Measurements from ENCODE around the gene ARPC4. TPM values are rescaled to one million over a fixed set of nuclear protein-coding genes. Genes with fewer than 3 reads are reported as not detected.

Gene ARPC4
- total RNA-seq, 2 experiments from 2014 or later: 225 to 227 TPM

DNA sequence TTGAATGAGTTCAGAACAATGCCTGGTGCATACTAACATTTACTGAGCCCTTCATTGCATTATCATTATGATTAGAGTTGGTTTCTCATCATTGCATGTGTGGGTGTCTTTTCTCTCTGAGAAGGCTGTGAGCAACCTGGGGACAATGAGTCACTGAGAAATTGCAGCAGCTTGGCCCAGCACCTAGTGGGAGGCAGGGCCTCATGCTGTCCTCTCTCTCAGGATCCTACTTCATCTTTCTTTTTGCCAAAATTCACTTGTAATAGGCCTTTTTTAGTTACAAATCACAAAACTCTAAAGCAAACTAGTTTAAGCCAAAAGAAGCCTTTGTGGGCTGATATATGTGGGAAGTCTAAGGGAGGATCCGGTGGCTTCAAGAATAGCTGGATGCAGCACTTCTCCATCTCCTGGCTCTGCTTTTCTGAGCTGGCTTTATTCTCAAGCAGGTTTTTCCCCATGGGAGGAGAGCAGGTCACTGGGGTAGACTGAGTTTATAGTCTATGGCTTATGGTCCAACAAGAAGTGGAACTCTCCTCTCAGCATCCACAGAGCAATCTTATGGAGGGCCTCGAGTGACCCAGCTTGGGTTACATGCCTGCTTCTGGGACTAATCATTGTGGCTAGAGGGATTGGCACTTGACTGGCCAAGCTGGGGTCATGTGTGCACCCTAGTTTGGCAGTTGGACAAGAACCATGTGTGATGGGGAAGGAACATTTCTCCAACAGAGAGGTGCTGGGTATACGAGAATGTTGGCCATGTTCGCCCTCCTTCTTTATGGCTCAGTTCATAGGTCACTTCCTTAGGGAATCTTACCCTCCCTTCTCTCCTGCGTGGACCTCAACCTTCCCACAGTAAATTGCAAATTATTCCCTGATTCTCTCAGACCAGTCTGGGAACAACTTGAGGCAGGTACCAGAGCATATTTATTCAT, 14.5 kb upstream of the ARPC4 start:
- Mint-ChIP-seq H3K27ac (peak overlapping the region; percentile 94), H3K27me3 (peaks cover 2% of the 10 kb centered on the region), H3K4me1 (peaks cover 63% of the 10 kb centered on the region), H3K36me3 (peaks cover 18% of the 10 kb centered on the region), H3K4me3 (no peak overlapping the region), H3K9me3 (no peaks in the 10 kb centered on the region)
- POLR2A ChIA-PET: interaction anchor here (0.7 to 6.8 kb wide), 3 partner anchors 9 to 47 kb away, joined by 3 to 47 read pairs (median 3); partner anchors contain the start of genes ARPC4, BRPF1, CAMK1 and TADA3
- no peak for ATAC-seq (ENCODE audit: low read depth)
- DNase-seq: no peak

DNA sequence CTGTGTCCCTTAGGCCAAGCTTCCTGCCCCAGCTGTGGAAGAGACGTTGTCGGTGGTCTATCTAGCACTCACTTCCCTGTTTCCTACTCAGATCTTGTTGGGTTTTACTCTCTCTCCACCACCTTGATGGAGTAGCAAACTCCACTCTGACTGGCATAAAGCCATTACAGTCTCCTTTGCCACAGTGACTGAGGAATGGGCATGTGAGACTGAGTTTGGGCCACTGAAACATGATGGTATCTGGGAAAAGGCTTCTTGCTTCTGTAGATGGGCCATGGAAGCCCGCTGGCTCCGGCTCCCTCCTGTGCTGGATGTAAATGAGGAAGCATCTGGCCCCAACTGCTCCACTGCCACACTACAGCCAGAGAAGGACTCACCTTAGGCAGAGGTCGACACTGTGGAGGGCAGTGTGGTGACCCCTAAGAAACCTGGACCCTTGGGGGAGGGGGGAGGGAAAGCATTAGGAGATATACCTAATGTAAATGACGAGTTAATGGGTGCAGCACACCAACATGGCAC, 13.7 kb upstream of the ARPC4 start:
- no peak for ATAC-seq (ENCODE audit: low read depth)
- peaks cover 63% of the 10 kb centered on the region for H3K4me1 Mint-ChIP-seq
- POLR2A ChIA-PET: interaction anchor here (1.8 to 6.8 kb wide), 3 partner anchors 9 to 48 kb away, joined by 7 to 47 read pairs (median 32); partner anchors contain the start of genes ARPC4, BRPF1, CAMK1 and TADA3
- H3K9me3 Mint-ChIP-seq: no peaks in the 10 kb centered on the region
- H3K36me3 Mint-ChIP-seq: peaks cover 18% of the 10 kb centered on the region
- DNase-seq: no peak
- H3K4me3 Mint-ChIP-seq: peak overlapping the region; percentile 67
- peaks cover 2% of the 10 kb centered on the region for H3K27me3 Mint-ChIP-seq
- peak overlapping the region; percentile 94 for H3K27ac Mint-ChIP-seq

DNA sequence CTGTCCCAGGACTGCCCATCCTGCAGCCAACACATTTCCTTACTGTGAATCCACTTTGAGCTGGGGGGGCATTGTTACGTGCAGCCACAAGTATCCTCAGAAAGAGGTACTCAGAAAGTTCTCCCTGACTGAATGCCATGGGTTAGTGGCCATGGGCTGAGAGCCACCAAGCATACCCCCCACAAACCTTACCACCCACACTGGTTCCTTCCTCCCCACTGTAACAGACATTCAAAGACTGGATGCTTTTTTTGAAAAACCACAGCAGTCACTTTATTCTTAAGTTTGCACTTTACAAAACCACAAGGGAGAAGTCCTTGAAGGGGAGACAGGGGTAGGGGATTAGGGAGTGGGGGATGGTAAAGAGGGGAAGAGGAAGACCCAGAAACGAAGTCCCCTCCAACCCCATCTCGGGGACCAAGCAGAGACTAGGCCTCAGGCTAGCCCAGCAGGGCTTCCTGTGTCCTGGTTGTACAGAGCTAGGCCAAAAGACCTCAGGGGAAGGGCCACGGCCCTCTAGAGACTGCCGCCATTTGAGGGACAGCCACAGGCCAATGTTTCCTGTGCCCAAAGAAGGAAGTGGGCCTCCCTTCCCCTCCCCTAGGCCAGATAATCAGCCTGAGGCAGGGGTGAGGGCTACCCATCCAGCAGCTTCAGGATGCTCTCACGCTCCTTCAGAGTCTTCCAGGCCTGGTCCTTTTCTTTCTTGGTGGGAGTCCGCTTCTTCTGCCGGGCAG, 13.0 kb upstream of the ARPC4 start:
- Mint-ChIP-seq H3K4me3 (peak overlapping the region; percentile 67), H3K4me1 (peaks cover 63% of the 10 kb centered on the region), H3K9me3 (no peaks in the 10 kb centered on the region), H3K27ac (peak overlapping the region; percentile 94), H3K36me3 (peaks cover 18% of the 10 kb centered on the region), H3K27me3 (peaks cover 2% of the 10 kb centered on the region)
- POLR2A ChIA-PET: interaction anchor here (0.8 to 6.8 kb wide), 10 partner anchors 10 to 416 kb away, joined by 3 to 47 read pairs (median 6); partner anchors contain the start of genes ARPC4, BRPF1, CAMK1 and CRELD1
- peak; percentile 84 for ATAC-seq (ENCODE audit: low read depth)
- DNase-seq: peak; percentile 75

DNA sequence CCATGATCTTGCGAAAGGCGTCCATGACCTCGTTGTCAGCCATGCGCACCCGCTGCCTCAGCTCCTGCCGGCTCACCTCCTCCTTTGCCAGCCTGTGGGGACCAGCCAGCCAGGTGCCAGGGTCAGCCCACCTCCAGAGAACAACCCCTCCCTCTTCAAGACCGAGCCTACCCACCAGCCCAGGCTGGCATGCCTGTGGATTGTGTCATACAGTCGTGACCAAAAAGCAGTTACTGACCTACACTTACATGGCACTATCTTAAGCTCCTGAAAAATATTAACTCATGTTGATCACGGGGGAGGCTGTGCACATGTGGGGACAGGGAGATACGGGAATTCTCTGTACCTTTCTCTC, 12.4 kb upstream of the ARPC4 start:
- Mint-ChIP-seq H3K4me3 (peak overlapping the region; percentile 67), H3K4me1 (peaks cover 62% of the 10 kb centered on the region), H3K27ac (peak overlapping the region; percentile 94), H3K27me3 (peaks cover 2% of the 10 kb centered on the region), H3K36me3 (peaks cover 17% of the 10 kb centered on the region), H3K9me3 (no peaks in the 10 kb centered on the region)
- ATAC-seq (ENCODE audit: low read depth) (peak; percentile 6), DNase-seq (no peak)
- POLR2A ChIA-PET: interaction anchor here (0.8 to 6.8 kb wide), 11 partner anchors 11 to 417 kb away, joined by 3 to 47 read pairs (median 6); partner anchors contain the start of genes ARPC4, BRPF1, CAMK1 and CRELD1

DNA sequence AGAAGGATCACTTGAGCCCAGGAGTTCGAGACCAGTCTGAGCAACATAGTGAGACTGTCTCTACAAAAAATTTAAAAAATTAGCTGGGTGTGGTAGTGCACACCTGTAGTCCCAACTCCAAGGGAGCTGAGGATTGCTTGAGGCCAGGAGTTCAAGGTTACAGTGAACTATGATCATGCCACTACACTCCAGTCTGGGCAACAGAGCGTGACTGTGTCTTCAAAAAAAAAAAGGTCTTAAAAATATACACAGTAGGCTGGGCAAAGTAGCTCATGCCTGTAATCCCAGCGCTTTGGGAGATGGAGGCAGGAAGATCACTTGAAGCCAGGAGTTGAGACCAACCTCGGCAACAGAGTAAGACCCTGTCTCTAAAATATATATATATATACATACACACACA, 12.0 kb upstream of the ARPC4 start:
- H3K27me3 Mint-ChIP-seq: peaks cover 2% of the 10 kb centered on the region
- peaks cover 21% of the 10 kb centered on the region for H3K36me3 Mint-ChIP-seq
- DNase-seq: no peak
- ATAC-seq (ENCODE audit: low read depth): no peak
- H3K4me3 Mint-ChIP-seq: peak overlapping the region; percentile 67
- peaks cover 62% of the 10 kb centered on the region for H3K4me1 Mint-ChIP-seq
- POLR2A ChIA-PET: interaction anchor here (0.7 to 6.8 kb wide), 11 partner anchors 10 to 417 kb away, joined by 3 to 47 read pairs (median 7); partner anchors contain the start of genes ARPC4, BRPF1, CAMK1 and CRELD1
- no peaks in the 10 kb centered on the region for H3K9me3 Mint-ChIP-seq
- peak overlapping the region; percentile 94 for H3K27ac Mint-ChIP-seq

DNA sequence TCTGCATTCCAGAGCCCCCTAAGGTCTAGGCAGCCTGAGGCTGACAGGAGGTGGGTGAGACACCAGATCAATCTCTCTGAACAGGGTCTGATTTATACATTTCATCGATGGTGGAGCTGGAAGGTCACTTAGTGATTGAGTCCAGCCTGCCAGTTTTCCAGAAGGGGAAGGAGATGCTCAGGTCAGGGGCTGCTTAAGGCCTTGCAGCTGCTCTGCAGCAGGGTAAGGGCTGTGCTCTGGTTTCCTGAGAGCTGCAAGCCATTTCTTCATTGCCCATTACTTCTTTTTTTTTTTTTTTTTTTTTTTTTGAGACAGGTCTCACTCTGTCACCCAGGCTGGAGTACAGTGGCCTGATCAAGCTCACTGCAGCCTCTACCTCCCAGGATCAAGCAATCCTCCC, 11.3 kb upstream of the ARPC4 start:
- Mint-ChIP-seq H3K9me3 (no peaks in the 10 kb centered on the region), H3K36me3 (peaks cover 18% of the 10 kb centered on the region), H3K4me1 (peaks cover 59% of the 10 kb centered on the region), H3K27ac (peak overlapping the region; percentile 73), H3K27me3 (no peaks in the 10 kb centered on the region), H3K4me3 (no peak overlapping the region)
- POLR2A ChIA-PET: interaction anchor here (0.7 to 6.8 kb wide), 8 partner anchors 9 to 384 kb away, joined by 3 to 47 read pairs (median 6); partner anchors contain the start of genes ARPC4, CAMK1, OGG1 and SETD5
- no peak for DNase-seq
- no peak for ATAC-seq (ENCODE audit: low read depth)

DNA sequence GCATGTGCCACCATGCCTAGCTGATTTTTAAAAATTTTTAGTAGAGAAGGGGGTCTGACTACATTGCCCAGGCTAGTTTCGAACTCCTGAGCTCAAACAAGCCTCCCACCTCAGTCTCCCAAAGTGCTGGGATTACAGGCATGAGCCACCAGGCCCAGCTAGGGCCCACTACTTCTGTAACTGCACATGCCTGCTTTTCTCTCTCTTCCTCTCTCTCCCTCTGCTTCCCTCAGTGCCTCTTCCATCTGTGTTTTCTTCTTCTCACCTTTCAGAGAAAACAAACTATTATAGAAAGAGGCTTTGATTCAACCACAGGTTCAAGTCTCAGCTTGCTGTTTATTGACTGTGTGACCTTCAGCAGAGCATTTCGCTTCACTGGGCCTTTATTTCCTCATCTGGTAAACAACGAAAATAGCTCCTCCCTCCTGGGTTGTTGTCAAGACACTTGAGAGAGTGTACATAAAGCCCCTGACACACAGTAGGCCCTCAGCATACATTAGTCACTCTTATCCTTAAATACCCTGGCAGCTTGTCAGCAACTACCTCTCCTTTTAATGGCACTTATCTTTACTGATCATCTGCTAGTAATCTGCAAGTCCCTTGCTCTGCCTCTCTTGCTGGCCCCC, 10.8 kb upstream of the ARPC4 start:
- Mint-ChIP-seq H3K4me1 (peaks cover 55% of the 10 kb centered on the region), H3K9me3 (no peaks in the 10 kb centered on the region), H3K27ac (peak overlapping the region; percentile 73), H3K27me3 (no peaks in the 10 kb centered on the region), H3K36me3 (peaks cover 20% of the 10 kb centered on the region), H3K4me3 (no peak overlapping the region)
- ATAC-seq (ENCODE audit: low read depth) (no peak), DNase-seq (no peak)
- POLR2A ChIA-PET: interaction anchor here (0.6 to 6.8 kb wide), 8 partner anchors 8 to 58 kb away, joined by 3 to 47 read pairs (median 5); partner anchors contain the start of genes ARPC4, CAMK1, OGG1 and TADA3

DNA sequence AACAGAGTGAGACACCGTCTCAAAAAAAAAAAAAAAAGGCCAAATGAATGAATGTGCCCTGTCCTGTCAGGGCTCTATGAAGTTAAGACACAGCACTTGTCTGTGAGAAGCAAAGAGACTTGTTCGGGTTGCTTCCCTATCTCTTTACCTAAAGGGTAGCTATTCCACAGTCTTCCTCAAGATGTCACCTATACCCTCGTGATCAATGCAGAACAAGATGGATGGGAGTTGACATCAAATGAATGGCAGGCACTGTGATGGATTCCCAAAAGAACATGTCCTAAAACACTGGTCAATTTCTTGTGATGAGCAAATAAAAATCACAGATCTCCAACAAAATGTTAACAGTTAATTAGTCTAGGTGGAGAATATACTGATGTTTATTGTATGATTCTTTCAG, 10.1 kb upstream of the ARPC4 start:
- no peaks in the 10 kb centered on the region for H3K27me3 Mint-ChIP-seq
- POLR2A ChIA-PET: interaction anchor here (0.6 to 6.8 kb wide), 6 partner anchors 8 to 204 kb away, joined by 3 to 47 read pairs (median 4); partner anchors contain the start of genes ARPC4, CAMK1, EMC3 and TADA3
- peaks cover 56% of the 10 kb centered on the region for H3K4me1 Mint-ChIP-seq
- DNase-seq (no peak), ATAC-seq (ENCODE audit: low read depth) (no peak)
- no peaks in the 10 kb centered on the region for H3K9me3 Mint-ChIP-seq
- H3K27ac Mint-ChIP-seq: no peak overlapping the region
- peaks cover 27% of the 10 kb centered on the region for H3K36me3 Mint-ChIP-seq
- H3K4me3 Mint-ChIP-seq: no peak overlapping the region

DNA sequence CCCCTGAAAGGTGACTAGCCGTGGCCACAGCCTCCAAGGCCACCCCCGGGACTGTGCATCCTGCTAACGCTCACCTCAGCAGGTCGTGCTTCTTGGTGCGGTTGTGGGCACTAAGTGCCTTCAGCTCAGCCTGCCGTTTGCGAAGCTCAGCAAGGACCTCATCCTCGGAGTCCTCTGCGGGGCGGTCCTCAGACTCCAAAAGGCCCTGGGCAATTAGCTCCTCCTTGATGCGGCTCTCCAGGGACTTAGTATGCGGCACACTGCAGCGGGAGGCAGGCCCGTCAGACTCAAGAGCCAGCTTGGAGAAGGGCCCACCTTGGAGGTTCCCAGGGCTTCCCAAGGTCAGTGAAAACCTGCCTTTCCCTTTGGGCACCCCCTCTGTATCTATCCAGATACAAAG, 8.9 kb upstream of the ARPC4 start:
- ATAC-seq (ENCODE audit: low read depth) (no peak), DNase-seq (no peak)
- no peaks in the 10 kb centered on the region for H3K9me3 Mint-ChIP-seq
- H3K27me3 Mint-ChIP-seq: no peaks in the 10 kb centered on the region
- H3K4me1 Mint-ChIP-seq: peaks cover 47% of the 10 kb centered on the region
- H3K27ac Mint-ChIP-seq: no peak overlapping the region
- peaks cover 33% of the 10 kb centered on the region for H3K36me3 Mint-ChIP-seq
- POLR2A ChIA-PET: interaction anchor here (1.1 kb wide), 1 partner anchor 16 kb away, joined by 4 read pairs; no protein-coding TSS in a partner anchor
- no peak overlapping the region for H3K4me3 Mint-ChIP-seq

DNA sequence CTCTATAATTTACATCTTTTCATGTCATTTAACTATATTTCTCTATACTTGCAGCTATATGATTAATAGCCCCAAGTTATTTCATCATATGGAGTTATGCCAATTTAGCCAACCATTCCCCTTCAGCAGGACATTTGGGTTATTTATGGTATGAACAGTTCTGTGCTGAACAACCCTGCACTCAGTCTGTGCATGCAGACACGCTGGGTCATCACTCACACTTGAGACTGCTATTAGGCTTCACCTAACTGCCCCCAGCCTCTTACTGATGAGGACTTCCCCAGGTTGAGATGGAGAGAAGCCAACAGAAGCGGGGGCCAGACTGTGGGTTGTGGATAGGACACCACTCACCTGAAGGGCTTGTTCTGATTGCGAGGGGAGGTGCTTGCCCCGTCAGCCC, 7.9 kb upstream of the ARPC4 start:
- peaks cover 42% of the 10 kb centered on the region for H3K4me1 Mint-ChIP-seq
- POLR2A ChIA-PET: interaction anchor here (0.9 kb wide), 1 partner anchor 18 kb away, joined by 3 read pairs; no protein-coding TSS in a partner anchor
- H3K36me3 Mint-ChIP-seq: peaks cover 42% of the 10 kb centered on the region

DNA sequence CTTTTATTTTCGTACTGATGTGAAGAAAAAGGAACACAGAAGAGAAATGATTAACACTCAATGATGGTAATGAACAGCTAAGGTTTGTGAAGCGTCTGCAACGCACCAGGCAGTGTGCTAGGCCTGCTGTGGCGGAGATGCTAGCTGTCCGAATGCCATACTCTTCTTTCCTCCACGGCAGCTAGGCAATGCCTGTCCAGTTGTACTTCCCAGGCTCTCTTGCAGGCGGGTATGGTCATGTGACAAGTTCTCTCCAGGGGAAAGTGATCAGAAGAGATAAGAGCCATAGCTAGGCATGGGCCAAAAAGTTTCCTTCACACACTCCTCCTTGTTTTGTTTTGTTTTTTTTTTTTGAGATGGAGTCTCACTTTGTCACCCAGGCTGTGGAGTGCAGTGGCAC, 7.3 kb upstream of the ARPC4 start:
- POLR2A ChIA-PET: interaction anchor here (0.7 to 0.9 kb wide), 2 partner anchors 19 to 498 kb away, joined by 3 read pairs; no protein-coding TSS in a partner anchor
- peaks cover 41% of the 10 kb centered on the region for H3K4me1 Mint-ChIP-seq
- H3K27me3 Mint-ChIP-seq: no peaks in the 10 kb centered on the region
- H3K27ac Mint-ChIP-seq: peak overlapping the region; percentile 12
- peaks cover 47% of the 10 kb centered on the region for H3K36me3 Mint-ChIP-seq
- DNase-seq (no peak), ATAC-seq (ENCODE audit: low read depth) (no peak)
- H3K4me3 Mint-ChIP-seq: no peak overlapping the region
- no peaks in the 10 kb centered on the region for H3K9me3 Mint-ChIP-seq

More for the DNA sequence above, 7.9 kb upstream of the ARPC4 start:
- H3K27ac Mint-ChIP-seq: no peak overlapping the region
- no peaks in the 10 kb centered on the region for H3K9me3 Mint-ChIP-seq
- H3K27me3 Mint-ChIP-seq: no peaks in the 10 kb centered on the region
- H3K4me3 Mint-ChIP-seq: no peak overlapping the region
- ATAC-seq (ENCODE audit: low read depth): no peak
- DNase-seq: no peak

DNA sequence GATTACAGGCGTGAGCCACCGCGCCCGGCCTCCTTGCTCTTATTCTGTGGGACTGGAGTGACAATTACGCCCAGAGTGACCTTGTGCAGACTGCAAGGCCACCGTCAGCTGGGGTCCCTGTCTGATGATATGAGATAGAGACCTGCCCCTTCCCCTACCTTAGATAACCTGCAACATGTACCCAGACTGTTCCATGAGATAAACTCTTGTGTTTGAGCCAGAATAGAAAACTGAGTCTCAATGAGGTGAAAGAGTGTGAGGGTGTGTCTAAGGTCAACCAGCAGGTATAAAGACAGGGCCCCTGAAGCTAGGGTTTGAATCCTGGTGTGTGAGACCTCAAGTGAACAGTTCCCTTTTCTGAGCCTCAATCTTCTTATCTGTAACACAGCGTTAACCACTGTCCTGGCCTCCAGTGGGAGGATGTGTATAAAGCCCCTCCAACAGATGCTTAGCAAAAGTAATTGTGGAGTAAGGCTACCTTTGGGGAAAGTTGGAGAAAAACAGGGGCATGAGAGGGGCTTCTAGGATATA, 6.6 kb upstream of the ARPC4 start:
- Mint-ChIP-seq H3K27me3 (no peaks in the 10 kb centered on the region), H3K27ac (no peak overlapping the region), H3K9me3 (no peaks in the 10 kb centered on the region), H3K4me1 (peaks cover 42% of the 10 kb centered on the region), H3K4me3 (no peak overlapping the region), H3K36me3 (peaks cover 47% of the 10 kb centered on the region)
- POLR2A ChIA-PET: interaction anchor here (0.7 to 0.9 kb wide), 2 partner anchors 19 to 497 kb away, joined by 3 read pairs; no protein-coding TSS in a partner anchor
- no peak for ATAC-seq (ENCODE audit: low read depth)
- DNase-seq: no peak

All from activated naive CD8-positive, alpha-beta T cell treated with anti-CD3 and anti-CD28 coated beads, Interleukin-2, amount 10 ng/mL, durations not matched to agents 7 days and 5 days (primary cell).